Skeletal muscle satellite cell (primary cell): ENCODE measurements around the gene SEZ6L2.

Experiments used
- H3K27me3 ChIP-seq: 2 replicates; pipeline ENCODE4 v1.7.0; 2013; ENCODE audit warnings: low read length; ENCODE audit not compliant: control insufficient read depth, insufficient read depth
- H3K36me3 ChIP-seq: 2 replicates; pipeline ENCODE4 v1.7.0; 2013; ENCODE audit warnings: mild to moderate bottlenecking, control low read depth, low read length; ENCODE audit not compliant: insufficient read depth
- H3K4me1 ChIP-seq: 2 replicates; pipeline ENCODE4 v1.7.0; 2013; ENCODE audit warnings: low read length; ENCODE audit not compliant: control insufficient read depth, insufficient read depth
- H3K4me2 ChIP-seq: 2 replicates; pipeline ENCODE4 v1.7.0; 2013; ENCODE audit warnings: mild to moderate bottlenecking, low read length
- H3K4me3 ChIP-seq: 2 replicates; pipeline ENCODE4 v1.7.0; 2013; ENCODE audit warnings: low read length
- H3K9ac ChIP-seq: 2 replicates; pipeline ENCODE4 v1.7.0; 2013; ENCODE audit warnings: mild to moderate bottlenecking, low read depth, low read length, moderate library complexity
- H3K9me3 ChIP-seq: replicated peaks from 2 replicates; pipeline ENCODE4 v1.7.0; 2013; ENCODE audit warnings: mild to moderate bottlenecking, control low read depth, low read length

SEZ6L2 gene

GRCh38 chr16:29862383-29862883 is 36.9 kb downstream of the SEZ6L2 start:
- peak overlapping the region; percentile 78 for H3K4me3 ChIP-seq
- H3K4me2 ChIP-seq: peak overlapping the region; percentile 79
- H3K27me3 ChIP-seq: no peaks in the 10 kb centered on the region
- H3K9ac ChIP-seq: peak overlapping the region; percentile 85
- H3K36me3 ChIP-seq: peaks cover 29% of the 10 kb centered on the region
- peaks cover 22% of the 10 kb centered on the region for H3K4me1 ChIP-seq
- no peaks in the 10 kb centered on the region for H3K9me3 ChIP-seq

GRCh38 chr16:29860218-29860617 is 39.1 kb downstream of the SEZ6L2 start:
- Histone ChIP-seq H3K4me3 (no peak overlapping the region), H3K27me3 (no peaks in the 10 kb centered on the region), H3K36me3 (peaks cover 29% of the 10 kb centered on the region), H3K4me2 (no peak overlapping the region), H3K9ac (no peak overlapping the region), H3K4me1 (peaks cover 32% of the 10 kb centered on the region), H3K9me3 (no peaks in the 10 kb centered on the region)

GRCh38 chr16:29858974-29859373 is 40.4 kb downstream of the SEZ6L2 start:
- no peaks in the 10 kb centered on the region for H3K27me3 ChIP-seq
- peaks cover 32% of the 10 kb centered on the region for H3K4me1 ChIP-seq
- no peak overlapping the region for H3K9ac ChIP-seq
- H3K36me3 ChIP-seq: peaks cover 29% of the 10 kb centered on the region
- H3K4me2 ChIP-seq: no peak overlapping the region
- no peak overlapping the region for H3K4me3 ChIP-seq
- no peaks in the 10 kb centered on the region for H3K9me3 ChIP-seq

DNA sequence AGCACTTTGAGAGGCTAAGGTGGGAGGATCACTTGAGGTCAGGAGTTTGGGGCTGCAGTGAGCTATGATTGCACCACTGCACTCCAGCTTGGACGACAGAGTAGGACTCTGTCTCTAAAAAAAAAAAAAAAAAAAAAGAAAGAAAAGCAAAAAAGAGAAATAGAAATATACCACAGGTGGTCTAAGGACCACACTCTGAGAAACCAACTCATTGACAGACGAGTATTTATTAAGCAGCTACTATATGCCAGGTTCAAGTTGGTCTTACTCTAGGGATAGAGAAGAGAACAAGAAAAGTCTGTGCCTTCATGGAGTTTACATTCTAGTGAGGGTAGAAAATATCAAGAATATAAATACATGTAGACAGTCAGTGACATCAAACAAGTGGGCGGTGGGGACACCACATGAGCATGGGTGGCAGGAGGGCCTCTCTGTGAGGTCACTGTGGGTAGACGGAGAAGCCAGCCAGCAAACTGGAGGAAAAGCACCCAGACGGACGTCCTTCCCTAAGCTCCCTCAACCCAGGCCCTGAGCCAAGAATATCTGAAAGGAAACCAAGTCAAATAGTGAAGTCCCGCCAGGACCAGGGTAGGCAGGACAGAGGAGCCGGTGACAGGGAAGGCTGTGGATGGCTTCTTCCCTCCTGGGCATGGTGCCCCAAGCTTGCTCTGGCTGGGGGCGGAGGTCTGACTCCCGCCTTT is 41.1 kb downstream of the SEZ6L2 start:
- peaks cover 27% of the 10 kb centered on the region for H3K4me1 ChIP-seq
- no peaks in the 10 kb centered on the region for H3K9me3 ChIP-seq
- H3K36me3 ChIP-seq: peaks cover 29% of the 10 kb centered on the region
- H3K9ac ChIP-seq: no peak overlapping the region
- H3K4me2 ChIP-seq: no peak overlapping the region
- no peaks in the 10 kb centered on the region for H3K27me3 ChIP-seq
- H3K4me3 ChIP-seq: no peak overlapping the region

DNA sequence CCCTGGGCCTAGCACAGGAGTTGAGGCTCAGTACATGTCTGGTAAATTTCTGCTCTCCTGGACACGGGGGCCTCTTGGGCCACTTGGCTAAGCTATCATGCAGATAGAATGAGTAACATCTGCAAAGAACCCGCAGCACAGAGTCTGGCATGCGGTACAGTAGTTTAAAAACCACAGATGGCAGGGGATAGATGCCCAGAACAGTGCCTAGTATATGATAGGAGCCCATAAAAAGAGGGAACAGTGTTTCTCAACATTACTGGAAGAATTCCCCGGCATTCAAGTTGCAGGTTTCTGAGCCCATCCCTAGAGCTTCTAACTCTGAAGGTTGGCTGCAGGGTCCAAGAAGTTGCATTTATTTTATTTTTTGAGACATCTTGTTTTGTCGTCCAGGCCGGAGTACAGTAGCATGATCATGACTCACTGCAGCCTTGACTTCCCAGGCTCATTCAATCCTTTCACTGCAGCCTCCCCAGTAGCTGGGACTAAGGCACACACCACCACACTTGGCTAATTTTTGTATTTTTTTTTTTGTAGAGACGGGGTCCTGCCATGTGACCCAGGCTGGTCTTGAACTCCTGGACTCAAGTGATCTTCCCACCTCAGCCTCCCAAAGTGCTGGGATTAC is 42.1 kb downstream of the SEZ6L2 start:
- peaks cover 27% of the 10 kb centered on the region for H3K4me1 ChIP-seq
- no peaks in the 10 kb centered on the region for H3K9me3 ChIP-seq
- H3K4me2 ChIP-seq: peak overlapping the region; percentile 10
- H3K36me3 ChIP-seq: peaks cover 29% of the 10 kb centered on the region
- no peak overlapping the region for H3K9ac ChIP-seq
- H3K27me3 ChIP-seq: no peaks in the 10 kb centered on the region
- no peak overlapping the region for H3K4me3 ChIP-seq

DNA sequence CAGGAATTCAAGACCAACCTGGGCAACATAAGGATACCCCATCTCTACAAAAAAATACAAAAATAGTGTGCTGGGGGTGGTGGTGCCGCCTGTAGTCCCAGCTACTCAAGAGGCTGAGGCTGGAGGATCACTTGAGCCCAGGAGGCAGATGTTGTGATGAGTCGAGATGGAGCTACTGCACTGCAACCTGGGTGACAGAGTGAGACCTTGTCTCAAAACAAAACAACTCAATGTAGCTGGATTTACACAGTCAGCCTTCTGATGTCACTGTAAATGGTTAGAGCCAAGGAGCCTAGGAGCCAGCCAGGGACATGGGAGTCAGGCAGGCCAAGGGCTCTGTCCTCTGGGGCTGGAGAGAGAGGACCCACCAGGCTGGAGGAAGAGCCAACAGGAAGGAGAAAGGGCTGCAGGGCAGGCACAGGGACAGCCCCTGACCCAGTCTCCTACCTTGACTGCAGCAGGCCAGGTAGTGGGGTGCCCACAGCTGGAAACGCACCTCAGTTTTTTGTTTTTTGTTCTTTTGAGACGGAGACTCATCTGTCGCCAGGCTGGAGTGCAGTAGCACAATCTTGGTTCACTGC is 44.7 kb downstream of the SEZ6L2 start:
- no peaks in the 10 kb centered on the region for H3K9me3 ChIP-seq
- no peak overlapping the region for H3K4me2 ChIP-seq
- H3K27me3 ChIP-seq: no peaks in the 10 kb centered on the region
- no peak overlapping the region for H3K4me3 ChIP-seq
- H3K9ac ChIP-seq: no peak overlapping the region
- peaks cover 14% of the 10 kb centered on the region for H3K36me3 ChIP-seq
- peaks cover 22% of the 10 kb centered on the region for H3K4me1 ChIP-seq

- H3K4me2 ChIP-seq: no peak overlapping the region
- H3K9ac ChIP-seq: no peak overlapping the region
- H3K4me3 ChIP-seq: no peak overlapping the region
- H3K36me3 ChIP-seq: peaks cover 9% of the 10 kb centered on the region
- H3K9me3 ChIP-seq: no peaks in the 10 kb centered on the region
- H3K27me3 ChIP-seq: no peaks in the 10 kb centered on the region
- peaks cover 12% of the 10 kb centered on the region for H3K4me1 ChIP-seq
Observed at GRCh38 chr16:29852654-29853053, 46.7 kb downstream of the SEZ6L2 start.

GRCh38 chr16:29850998-29851397 is 48.4 kb downstream of the SEZ6L2 start:
- H3K9ac ChIP-seq: no peak overlapping the region
- H3K4me1 ChIP-seq: no peaks in the 10 kb centered on the region
- no peak overlapping the region for H3K4me2 ChIP-seq
- peaks cover 26% of the 10 kb centered on the region for H3K36me3 ChIP-seq
- no peaks in the 10 kb centered on the region for H3K9me3 ChIP-seq
- H3K4me3 ChIP-seq: no peak overlapping the region
- H3K27me3 ChIP-seq: no peaks in the 10 kb centered on the region

- Histone ChIP-seq H3K4me1 (no peaks in the 10 kb centered on the region), H3K4me2 (no peak overlapping the region), H3K9me3 (no peaks in the 10 kb centered on the region), H3K27me3 (no peaks in the 10 kb centered on the region), H3K4me3 (no peak overlapping the region), H3K36me3 (peaks cover 41% of the 10 kb centered on the region), H3K9ac (no peak overlapping the region)
Observed at GRCh38 chr16:29849505-29849904, 49.8 kb downstream of the SEZ6L2 start.

DNA sequence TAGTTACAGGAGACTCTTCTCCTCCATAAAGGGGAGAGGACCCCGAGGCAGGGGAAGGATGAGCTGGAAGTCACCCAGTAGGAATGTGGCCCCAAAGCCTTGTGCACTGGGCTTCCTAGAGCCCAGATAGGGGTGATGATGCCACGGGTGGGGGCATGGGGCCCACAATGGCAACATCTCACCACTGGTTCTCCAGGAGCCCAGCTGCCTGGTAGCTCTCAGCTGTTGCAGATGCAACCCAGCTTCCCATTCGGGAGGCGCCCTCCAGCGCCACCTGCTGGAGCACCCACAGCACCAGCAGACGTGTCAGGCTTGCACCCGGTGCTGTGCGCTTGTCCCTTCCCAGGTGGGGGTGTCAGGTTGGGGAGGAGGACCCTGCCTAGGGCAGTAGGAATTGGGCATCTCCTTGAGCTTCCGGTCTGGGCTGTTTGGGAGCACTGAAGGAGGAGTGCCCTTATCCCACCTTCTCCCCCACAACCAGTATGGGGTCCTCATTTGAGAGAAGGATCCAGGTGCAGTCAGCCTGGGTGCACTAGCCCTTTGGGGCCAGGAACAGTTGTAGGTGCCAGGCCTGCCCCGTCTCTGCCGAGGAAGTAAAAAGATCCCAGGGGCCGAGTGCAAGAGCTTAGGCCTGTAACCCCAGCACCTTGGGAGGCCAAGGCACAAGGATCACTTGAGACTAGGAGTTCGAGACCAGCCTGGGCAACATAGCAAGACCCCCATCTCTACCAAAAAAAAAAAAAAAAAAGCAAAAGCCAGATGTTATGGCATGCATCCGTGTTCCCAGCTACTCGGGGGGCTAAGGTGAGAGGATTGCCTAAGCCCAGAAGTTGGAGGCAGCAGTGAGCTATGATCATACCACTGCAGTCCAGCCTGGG is 50.7 kb downstream of the SEZ6L2 start:
- no peaks in the 10 kb centered on the region for H3K9me3 ChIP-seq
- peaks cover 49% of the 10 kb centered on the region for H3K36me3 ChIP-seq
- no peaks in the 10 kb centered on the region for H3K4me1 ChIP-seq
- no peak overlapping the region for H3K4me2 ChIP-seq
- H3K27me3 ChIP-seq: no peaks in the 10 kb centered on the region
- no peak overlapping the region for H3K4me3 ChIP-seq
- H3K9ac ChIP-seq: no peak overlapping the region

DNA sequence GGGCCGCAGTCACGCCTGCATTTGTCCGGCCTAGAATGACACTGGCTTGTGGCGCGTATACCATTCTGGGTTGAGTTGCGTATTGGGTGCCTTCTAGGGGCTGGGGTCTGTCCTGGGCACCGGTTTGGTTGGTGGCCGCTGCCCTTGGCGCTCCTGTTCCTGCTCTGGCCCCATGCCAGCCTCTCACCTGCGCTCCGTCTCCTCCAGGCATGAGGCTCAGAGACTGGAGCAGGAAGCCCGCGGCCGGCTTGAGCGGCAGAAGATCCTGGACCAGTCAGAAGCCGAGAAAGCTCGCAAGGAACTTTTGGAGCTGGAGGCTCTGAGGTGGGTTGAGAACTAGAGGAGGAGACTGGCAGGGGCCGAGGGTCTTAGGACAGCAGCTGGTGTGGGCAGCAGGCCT is 53.7 kb downstream of the SEZ6L2 start:
- no peak overlapping the region for H3K9ac ChIP-seq
- no peak overlapping the region for H3K4me3 ChIP-seq
- H3K9me3 ChIP-seq: no peaks in the 10 kb centered on the region
- H3K4me1 ChIP-seq: no peaks in the 10 kb centered on the region
- no peak overlapping the region for H3K4me2 ChIP-seq
- H3K27me3 ChIP-seq: no peaks in the 10 kb centered on the region
- H3K36me3 ChIP-seq: peaks cover 71% of the 10 kb centered on the region
